ENCODE measurements around the gene MAN2A2. TPM values are rescaled to one million over a fixed set of nuclear protein-coding genes. Genes with fewer than 3 reads are reported as not detected.
A peak's percentile ranks its signal among the peaks of the same experiment; 100 is the strongest.

The MAN2A2 gene
- total and polyA plus RNA-seq, 9 of the 15 experiments (the other 6 are each of a cell fraction or from before 2014, with no cell fraction given): 7.3 to 151 (median 43.4) TPM

GRCh38 chr15:90868261-90868689 lies 34.8 kb upstream of the MAN2A2 start, which contains the start of gene FURIN:
TSS of gene FURIN (plus strand) at chr15:90868588. CDS start at chr15:90875741, 7,153 bp downstream.
- peaks cover 35% of the 10 kb centered on the region for H3K79me2 ChIP-seq (ENCODE audit: control insufficient read depth, insufficient read depth, low read length)
- in situ Hi-C loops (cut with MboI): no loop called here
- no peaks in the 10 kb centered on the region; a peak in 1 of 5 replicates for H3K27me3 ChIP-seq (ENCODE audit: control insufficient read depth in 2 of 2, insufficient read depth in 2 of 2, low read length in 2 of 2)
- peak within 1 kb of the TSS; percentile 64 for H2AFZ ChIP-seq (ENCODE audit: low read depth, low read length)
- WGBS (ENCODE audit: insufficient coverage, low coverage, missing lambda C conversion rate): 45% methylated on average over 6 of the region's 6 CpGs
- FAIRE-seq (peak; percentile 78), DNase-seq (ENCODE audit: extremely low read depth in 1 of 4, low spot score in 3 of 4) (peak; percentile 56 to 86 (median 58)), ATAC-seq (peak; percentile 7)
- H3K9ac ChIP-seq (ENCODE audit: insufficient read depth in 1 of 2, low read depth in 2 of 2, low read length in 2 of 2): peak within 1 kb of the TSS; percentile 76 to 96; a peak in 3 of 4 replicates
- no peaks in the 10 kb centered on the region for H3K9me3 ChIP-seq (replicated peaks; ENCODE audit: control insufficient read depth, insufficient read depth, low read depth, low read length)
- H3K27ac ChIP-seq (ENCODE audit: extremely low read depth, low read depth, low read length): peak within 1 kb of the TSS; percentile 96
- H3K4me1 ChIP-seq (replicated peaks in 1 of 2; ENCODE audit: control insufficient read depth in 2 of 2, insufficient read depth in 2 of 2, low read length in 2 of 2): peaks cover 53 to 70% of the 10 kb centered on the region in 2 experiments
- H3K4me2 ChIP-seq (ENCODE audit: insufficient read depth, low read length): peak within 1 kb of the TSS; percentile 91
- intact Hi-C loops (cut with micrococcal nuclease): no loop called here
- H4K20me1 ChIP-seq (replicated peaks; ENCODE audit: control insufficient read depth, insufficient read depth, low read length): no peaks in the 10 kb centered on the region
- CTCF ChIA-PET (ENCODE audit: low intra/inter-chr PET ratio): interaction anchor here (0.6 kb wide), 1 partner anchor 299 kb away, joined by 3 read pairs; no protein-coding TSS in a partner anchor
- H3K9me1 ChIP-seq (ENCODE audit: control insufficient read depth, insufficient read depth, low read length): no peaks in the 10 kb centered on the region
- BruUV-seq (replicated peaks): no TSS peak
- peaks cover 5% of the 10 kb centered on the region; the same call in 2 of the 3 replicates for H3K36me3 ChIP-seq (ENCODE audit: control insufficient read depth, insufficient read depth, low read length)
- POLR2A ChIA-PET: interaction anchor here (0.6 to 2.2 kb wide), 15 partner anchors 9 to 1783 kb away, joined by 3 to 10 read pairs (median 3); no protein-coding TSS in a partner anchor
- H3K4me3 ChIP-seq: peak within 1 kb of the TSS; percentile 78; the same call in 1 of the 2 replicates
- TF ChIP-seq STAT5B (CRISPR knock-in tag; IDR thresholded peaks at IDR 0.05) (no peak), TEAD4 (IDR thresholded peaks at IDR 0.05; ENCODE audit: low read length) (peak; percentile 23; the same call in 1 of the 2 replicates), TEAD4 (CRISPR knock-in tag; IDR thresholded peaks at IDR 0.05; ENCODE audit: borderline replicate concordance) (no peak), TBL1XR1 (IDR thresholded peaks at IDR 0.05; ENCODE audit: low read length in 2 of 2) (0 out of 4 replicates have a peak, but pooled peaks of 1 of the 2 experiments have one; percentile 15), MEIS2 (IDR thresholded peaks at IDR 0.05; ENCODE audit: partially characterized antibody) (peak; percentile 81), RBM39 (optimal IDR thresholded peaks at IDR 0.05; ENCODE audit: low read depth, low read length) (no peak), RBFOX2 (IDR thresholded peaks at IDR 0.05; ENCODE audit: low read depth, low read length) (no peak), HCFC1 (IDR thresholded peaks at IDR 0.05; ENCODE audit: low read depth, low read length) (0 out of 2 replicates have a peak, but pooled peaks have one; percentile 7), PBX2 (CRISPR knock-in tag; IDR thresholded peaks at IDR 0.05; ENCODE audit: low read depth) (no peak), PBX2 (tag; conservative IDR thresholded peaks at IDR 0.05; ENCODE audit: low read depth) (peak; percentile 55; the same call in 1 of the 2 replicates), EGR1 (conservative IDR thresholded peaks at IDR 0.05) (peak; percentile 80), BRD4 (IDR thresholded peaks at IDR 0.05) (no peak), E2F1 (CRISPR knock-in tag; IDR thresholded peaks at IDR 0.05) (0 out of 2 replicates have a peak, but pooled peaks have one; percentile 58), PCBP2 (IDR thresholded peaks at IDR 0.05; ENCODE audit: low read depth, low read length, poor library complexity, severe bottlenecking) (no peak), AFF1 (IDR thresholded peaks at IDR 0.05; ENCODE audit: low read depth in 1 of 2, partially characterized antibody in 2 of 2) (no peak)
